DND-41 (cell line): ENCODE measurements around the gene EXOC6.

ENCODE experiments used
- ATAC-seq: fragments of 200-7000 bp; cut with Tn5 transposase; 3 replicates; pipeline ENCODE4 v1.9.1; 2021; ENCODE audit warnings: low read depth; ENCODE audit not compliant: insufficient read depth
- DNase-seq: peaks from one replicate; pipeline ENCODE4 v3.0.0-alpha.2; 2020
- H2AFZ ChIP-seq: 2 replicates; pipeline ENCODE4 v1.6.0; 2012; ENCODE audit warnings: low read depth, low read length
- H3K27ac ChIP-seq: 2 replicates; pipeline ENCODE4 v1.5.1; 2012; ENCODE audit warnings: low read length, inconsistent platforms
- H3K27me3 ChIP-seq: fragments of 200-600 bp; sonication (generic); 2 replicates; pipeline ENCODE4 v1.6.0; 2012; ENCODE audit warnings: low read length, mild to moderate bottlenecking, inconsistent platforms; ENCODE audit not compliant: insufficient read depth, poor library complexity
- H3K36me3 ChIP-seq: 2 replicates; pipeline ENCODE4 v1.5.1; 2012; ENCODE audit warnings: low read length, inconsistent platforms; ENCODE audit not compliant: insufficient read depth
- H3K4me1 ChIP-seq: 2 replicates; pipeline ENCODE4 v1.5.1; 2012; ENCODE audit warnings: mild to moderate bottlenecking, low read length; ENCODE audit not compliant: insufficient read depth
- H3K4me2 ChIP-seq: 2 replicates; pipeline ENCODE4 v1.6.0; 2012; ENCODE audit warnings: mild to moderate bottlenecking, moderate library complexity, low read length, inconsistent platforms; ENCODE audit not compliant: insufficient read depth
- H3K4me3 ChIP-seq, 2 experiments: fragments of 200-600 bp in 1 of 2; shearing (Covaris generic) in 1 of 2; 2 replicates each; pipeline ENCODE4 v1.5.1; 2012 to 2016; ENCODE audit warnings: inconsistent platforms in 2 of 2, low read length in 2 of 2, mild to moderate bottlenecking in 2 of 2, low read depth in 1 of 2, moderate library complexity in 1 of 2
- H3K79me2 ChIP-seq: 2 replicates; pipeline ENCODE4 v1.6.0; 2012; ENCODE audit warnings: low read length, inconsistent platforms; ENCODE audit not compliant: insufficient read depth
- H3K9ac ChIP-seq: 2 replicates; pipeline ENCODE4 v1.6.0; 2012; ENCODE audit warnings: low read depth, mild to moderate bottlenecking, inconsistent platforms, low read length, moderate library complexity
- H3K9me3 ChIP-seq: 2 replicates; pipeline ENCODE4 v1.5.1; 2012; ENCODE audit warnings: low read length, moderate library complexity, mild to moderate bottlenecking, inconsistent platforms; ENCODE audit not compliant: insufficient read depth, severe bottlenecking
- H4K20me1 ChIP-seq: 2 replicates; pipeline ENCODE4 v1.6.0; 2012; ENCODE audit warnings: low read length; ENCODE audit not compliant: insufficient read depth
- CTCF ChIP-seq: IDR thresholded peaks from 2 replicates; pipeline ENCODE4 v1.5.1; 2012; ENCODE audit warnings: borderline replicate concordance, low read length, moderate library complexity, mild to moderate bottlenecking; ENCODE audit not compliant: poor library complexity, severe bottlenecking; ENCODE audit errors: extremely low read depth
- EZH2 ChIP-seq: IDR thresholded peaks from 3 replicates; pipeline ENCODE4 v1.6.1; 2012; ENCODE audit warnings: borderline replicate concordance, low read depth, mild to moderate bottlenecking, moderate library complexity, low read length, inconsistent platforms; ENCODE audit not compliant: severe bottlenecking

EXOC6 gene

DNA sequence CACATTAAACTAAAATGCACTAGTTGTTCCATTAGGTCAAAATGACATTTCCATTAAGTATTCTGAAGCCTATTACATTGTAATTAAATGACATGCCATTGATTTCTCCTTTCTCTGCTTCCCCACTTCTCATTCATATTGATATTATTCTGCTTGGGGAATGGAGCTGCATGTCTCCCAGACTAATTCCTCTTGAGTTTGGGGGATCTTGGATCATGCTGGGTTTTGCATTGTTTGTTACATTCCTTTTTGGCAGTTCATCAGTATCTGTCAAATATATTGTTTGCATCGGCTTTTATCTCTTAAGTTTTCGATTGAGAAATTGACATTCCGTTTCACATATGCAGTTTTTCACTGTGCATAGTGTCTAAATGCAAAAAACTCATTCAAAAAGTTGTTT lies 147.2 kb downstream of the EXOC6 start:
- no peak overlapping the region for H3K4me2 ChIP-seq
- H3K4me3 ChIP-seq, result no peak overlapping the region
- H3K9me3 ChIP-seq, result no peaks in the 10 kb centered on the region
- no peak for TF ChIP-seq EZH2
- no peak for TF ChIP-seq CTCF
- ATAC-seq (no peak), DNase-seq (no peak)
- no peaks in the 10 kb centered on the region for H3K27me3 ChIP-seq
- peaks cover 18% of the 10 kb centered on the region for H3K4me1 ChIP-seq
- H3K9ac ChIP-seq, result no peak overlapping the region
- H2AFZ ChIP-seq, result no peak overlapping the region
- H4K20me1 ChIP-seq, result no peaks in the 10 kb centered on the region
- H3K79me2 ChIP-seq, result no peaks in the 10 kb centered on the region
- H3K36me3 ChIP-seq, result no peaks in the 10 kb centered on the region; the same call in 1 of the 2 replicates
- no peak overlapping the region for H3K27ac ChIP-seq

GRCh38 chr10:92997620-92998019 lies 149.3 kb downstream of the EXOC6 start:
- Histone ChIP-seq H3K27ac (no peak overlapping the region), H3K27me3 (no peaks in the 10 kb centered on the region), H3K9me3 (no peaks in the 10 kb centered on the region), H3K4me2 (no peak overlapping the region), H3K9ac (no peak overlapping the region), H3K79me2 (no peaks in the 10 kb centered on the region), H2AFZ (no peak overlapping the region), H3K4me1 (peaks cover 18% of the 10 kb centered on the region), H3K4me3 (no peak overlapping the region), H4K20me1 (no peaks in the 10 kb centered on the region), H3K36me3 (no peaks in the 10 kb centered on the region; the same call in 1 of the 2 replicates)
- ATAC-seq (no peak), DNase-seq (no peak)
- TF ChIP-seq CTCF, result no peak
- no peak for TF ChIP-seq EZH2

DNA sequence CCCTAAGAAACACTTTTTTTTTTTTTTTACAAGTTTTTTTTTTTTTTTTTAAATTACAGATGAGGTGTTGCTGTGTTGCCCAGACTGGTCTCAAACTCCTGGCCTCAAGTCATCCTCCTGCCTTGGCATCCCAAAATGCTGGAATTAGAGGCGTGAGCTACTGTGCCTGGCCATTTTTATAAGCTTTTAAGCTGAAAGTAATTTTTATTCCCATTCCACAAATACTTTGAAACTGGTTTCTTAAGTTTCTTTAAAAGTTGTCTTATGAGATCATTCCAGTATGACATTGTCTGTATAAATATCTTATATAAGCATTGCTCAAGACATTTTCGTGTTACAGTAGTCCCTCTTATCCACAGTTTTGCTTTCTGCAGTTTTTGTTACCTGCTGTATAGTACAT lies 150.9 kb downstream of the EXOC6 start:
- H3K4me2 ChIP-seq, result no peak overlapping the region
- no peak overlapping the region for H3K9ac ChIP-seq
- ATAC-seq (no peak), DNase-seq (no peak)
- H3K36me3 ChIP-seq, result no peaks in the 10 kb centered on the region; the same call in 1 of the 2 replicates
- no peaks in the 10 kb centered on the region for H3K27me3 ChIP-seq
- TF ChIP-seq EZH2 (no peak), CTCF (no peak)
- H3K79me2 ChIP-seq, result no peaks in the 10 kb centered on the region
- no peak overlapping the region for H2AFZ ChIP-seq
- H3K27ac ChIP-seq, result no peak overlapping the region
- H3K9me3 ChIP-seq, result no peaks in the 10 kb centered on the region
- H3K4me1 ChIP-seq, result peaks cover 3% of the 10 kb centered on the region
- H3K4me3 ChIP-seq, result no peak overlapping the region
- no peaks in the 10 kb centered on the region for H4K20me1 ChIP-seq
